Activated T-cell treated with anti-CD3 and anti-CD28 coated beads for 24 hours (primary cell): ENCODE data around the gene SOS2.

Experiments used
- DNase-seq: peaks from one replicate; pipeline ENCODE4 v3.0.0-alpha.2; 2020; ENCODE audit warnings: low read depth

Gene SOS2

DNA sequence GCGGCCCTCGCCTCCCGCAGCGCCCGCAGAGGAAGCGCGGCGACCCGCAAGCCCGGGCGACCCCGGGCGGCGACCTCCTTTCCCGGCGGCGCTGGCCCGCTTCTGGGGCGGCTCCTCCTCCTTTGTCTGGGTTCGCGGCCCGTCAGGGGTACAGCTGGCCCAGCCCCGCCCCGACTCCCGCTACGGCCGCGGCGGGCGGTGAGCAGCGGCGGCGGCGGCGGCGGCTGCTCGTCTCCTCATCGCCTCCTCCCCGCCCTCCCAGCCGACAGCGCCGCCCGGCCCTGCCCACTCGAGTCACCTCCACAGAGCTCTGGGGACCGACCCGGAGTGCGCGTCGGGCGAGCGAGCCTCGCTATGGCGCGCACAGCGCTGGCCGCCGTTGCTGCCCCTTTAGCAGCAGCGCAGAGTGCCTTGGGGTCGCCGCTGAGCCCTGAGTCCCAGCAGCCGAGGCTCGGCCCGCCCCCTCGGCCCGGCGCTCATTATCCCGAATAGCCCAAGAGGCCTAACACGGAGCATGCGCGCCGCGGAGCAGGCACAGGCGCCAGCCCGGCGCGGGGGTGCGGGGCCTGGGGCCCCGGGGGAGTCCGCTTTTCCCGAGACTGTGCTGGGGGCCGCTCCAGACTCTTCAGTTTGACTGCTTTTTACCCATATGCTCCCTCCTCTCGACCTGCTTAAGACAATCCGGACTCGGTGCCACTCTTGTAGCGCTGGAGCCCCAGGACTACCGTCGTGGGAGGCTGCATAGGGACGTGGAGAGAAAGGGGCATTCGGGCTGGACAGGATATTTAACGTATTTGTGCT is at the start of gene SOS2:
SOS2 (minus strand) TSS at position 104 of the 801 bp plus-strand sequence. CDS start 295 bp downstream, outside the sequence.
- DNase-seq = peak; percentile 57

DNA sequence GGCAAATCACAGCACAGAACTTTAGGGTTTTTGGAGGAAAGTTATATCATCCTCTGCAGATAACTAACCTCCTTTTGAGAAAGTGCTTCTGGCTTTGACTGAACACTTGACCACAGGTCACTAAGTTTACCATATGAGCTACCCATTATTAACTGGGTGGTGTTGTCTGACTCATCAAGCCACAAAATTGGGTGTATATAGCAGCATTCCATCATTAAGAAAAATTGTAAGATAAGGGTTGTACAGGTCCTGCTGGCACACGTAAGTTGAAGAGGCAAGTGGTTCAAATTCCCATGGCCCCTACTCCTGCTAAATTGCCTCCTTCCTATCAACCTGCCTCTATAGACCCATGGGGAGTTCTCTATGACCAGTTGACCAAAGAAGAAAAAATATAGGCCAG is 41.1 kb upstream of the SOS2 start:
- DNase-seq = no peak

- no peak for DNase-seq
Measured at GRCh38 chr14:50270932-50271331, 39.6 kb upstream of the SOS2 start.

GRCh38 chr14:50265029-50265428 is 33.7 kb upstream of the SOS2 start:
- DNase-seq = no peak

DNA sequence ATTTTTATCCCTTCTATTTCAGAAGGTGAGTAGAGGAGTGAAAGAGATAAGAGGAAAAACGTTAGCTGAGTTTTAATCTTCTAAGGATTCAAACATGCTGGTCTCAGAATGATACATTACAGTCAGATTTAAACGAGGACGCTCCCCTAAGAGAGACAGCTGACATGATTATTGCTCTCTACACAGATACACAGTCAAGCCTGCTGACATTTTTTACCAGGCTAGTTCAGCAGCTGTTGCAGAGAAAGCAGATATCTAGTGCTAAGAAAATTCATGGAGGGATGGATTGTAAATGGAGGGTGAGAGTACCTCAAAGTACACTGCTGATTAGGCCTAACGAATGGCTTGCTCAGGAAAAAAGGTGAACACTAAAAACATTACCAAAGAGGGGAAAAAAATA is 31.9 kb upstream of the SOS2 start:
- DNase-seq = no peak

DNA sequence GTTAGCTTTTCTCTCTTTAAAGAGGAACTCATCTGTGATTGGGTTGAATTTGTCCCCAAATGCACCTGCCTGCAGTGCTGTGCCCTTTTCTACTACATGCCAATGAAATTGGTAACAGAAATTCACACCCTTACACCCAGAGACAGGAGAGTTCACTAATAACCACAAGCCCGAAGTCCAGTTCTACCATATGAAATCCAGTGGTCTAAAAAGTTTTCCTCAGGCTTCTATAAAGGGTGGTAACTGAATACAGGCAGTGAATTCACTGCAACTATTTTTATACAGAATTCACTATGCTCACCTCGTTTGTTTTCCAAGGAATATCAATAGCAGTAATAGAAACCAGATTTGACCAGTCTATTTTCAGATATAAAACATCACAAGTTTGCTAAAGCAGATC is 31.5 kb upstream of the SOS2 start:
- DNase-seq = no peak

- no peak for DNase-seq
Measured at GRCh38 chr14:50260511-50260910, 29.1 kb upstream of the SOS2 start.

DNA sequence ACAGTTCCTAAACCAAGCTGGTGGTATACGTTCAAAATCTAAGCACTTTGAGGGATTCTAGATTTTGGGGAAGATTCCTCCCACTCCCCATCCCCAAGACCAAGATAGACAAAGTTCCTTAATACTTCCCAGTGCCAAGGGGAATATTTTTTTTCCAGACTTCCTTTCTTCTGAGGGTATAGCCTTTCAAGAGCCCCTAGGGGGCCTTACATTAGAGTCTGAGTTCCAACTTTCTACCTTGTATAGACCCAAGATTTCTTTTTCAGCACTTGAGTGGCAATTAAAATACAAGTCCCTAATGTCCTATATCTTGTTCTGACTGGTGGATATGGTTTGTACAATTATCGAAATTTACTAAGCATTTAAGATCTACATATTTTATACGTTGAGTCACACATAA is 28.7 kb upstream of the SOS2 start:
- DNase-seq = no peak

DNA sequence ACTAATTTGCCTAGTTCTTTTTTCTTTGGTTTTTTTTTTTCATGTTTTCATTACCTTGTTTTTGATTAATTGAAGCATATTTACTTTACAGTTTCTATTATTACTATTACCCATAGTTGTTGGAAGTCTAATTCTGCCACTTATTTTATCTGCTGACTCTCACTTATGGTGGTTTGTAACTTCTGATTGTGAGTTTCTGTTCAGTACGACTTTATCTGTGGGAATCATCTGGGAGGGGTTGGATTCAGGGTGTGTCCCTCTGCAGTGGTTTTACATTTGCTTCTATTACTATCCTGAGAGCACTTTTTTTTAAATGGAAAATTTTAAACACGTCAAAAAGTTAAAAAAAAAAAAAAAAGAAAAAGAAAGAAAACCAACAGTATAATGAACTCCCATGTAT is 26.4 kb upstream of the SOS2 start:
- DNase-seq = no peak

GRCh38 chr14:50254248-50254647 is 22.9 kb upstream of the SOS2 start:
- no peak for DNase-seq

GRCh38 chr14:50249136-50249775 is 17.9 kb upstream of the SOS2 start:
- no peak for DNase-seq

- no peak for DNase-seq
Measured at GRCh38 chr14:50247245-50247644, 15.9 kb upstream of the SOS2 start.

- no peak for DNase-seq
Measured at GRCh38 chr14:50242566-50243310, 11.4 kb upstream of the SOS2 start.

GRCh38 chr14:50242096-50242495 is 10.7 kb upstream of the SOS2 start:
- no peak for DNase-seq

DNA sequence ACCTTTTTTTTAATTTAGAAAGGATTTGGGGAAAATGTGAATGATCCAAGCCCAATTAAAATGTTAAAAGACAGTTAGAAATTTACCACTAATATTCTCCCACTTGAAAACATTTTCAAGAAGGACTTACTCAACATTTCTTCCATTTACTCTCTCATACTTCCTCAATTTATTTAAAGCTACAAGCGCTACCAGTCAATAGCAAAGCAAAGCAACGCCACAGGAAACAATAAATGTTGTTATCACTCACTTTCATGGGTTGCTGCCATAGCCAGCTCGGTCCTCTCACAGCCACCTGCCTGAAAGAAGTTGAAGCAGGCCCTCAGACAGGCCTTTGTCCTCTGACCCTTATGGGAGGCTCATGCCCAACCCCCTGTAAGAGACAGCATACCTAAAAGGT is 6.0 kb upstream of the SOS2 start:
- DNase-seq = no peak

DNA sequence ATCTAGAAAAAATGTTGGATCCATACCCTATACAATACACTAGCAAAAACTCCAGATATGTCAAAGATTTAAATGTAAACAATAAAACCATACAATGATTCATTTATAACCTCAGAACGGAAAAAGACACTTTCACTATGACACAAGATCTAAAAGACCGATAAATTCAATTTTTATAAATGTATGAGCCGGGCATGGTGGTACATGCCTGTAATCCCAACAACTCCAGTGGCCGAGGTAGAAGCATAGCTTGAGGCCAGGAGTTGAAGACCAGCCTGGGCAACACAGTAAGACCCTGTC is 2.5 kb upstream of the SOS2 start:
- no peak for DNase-seq

DNA sequence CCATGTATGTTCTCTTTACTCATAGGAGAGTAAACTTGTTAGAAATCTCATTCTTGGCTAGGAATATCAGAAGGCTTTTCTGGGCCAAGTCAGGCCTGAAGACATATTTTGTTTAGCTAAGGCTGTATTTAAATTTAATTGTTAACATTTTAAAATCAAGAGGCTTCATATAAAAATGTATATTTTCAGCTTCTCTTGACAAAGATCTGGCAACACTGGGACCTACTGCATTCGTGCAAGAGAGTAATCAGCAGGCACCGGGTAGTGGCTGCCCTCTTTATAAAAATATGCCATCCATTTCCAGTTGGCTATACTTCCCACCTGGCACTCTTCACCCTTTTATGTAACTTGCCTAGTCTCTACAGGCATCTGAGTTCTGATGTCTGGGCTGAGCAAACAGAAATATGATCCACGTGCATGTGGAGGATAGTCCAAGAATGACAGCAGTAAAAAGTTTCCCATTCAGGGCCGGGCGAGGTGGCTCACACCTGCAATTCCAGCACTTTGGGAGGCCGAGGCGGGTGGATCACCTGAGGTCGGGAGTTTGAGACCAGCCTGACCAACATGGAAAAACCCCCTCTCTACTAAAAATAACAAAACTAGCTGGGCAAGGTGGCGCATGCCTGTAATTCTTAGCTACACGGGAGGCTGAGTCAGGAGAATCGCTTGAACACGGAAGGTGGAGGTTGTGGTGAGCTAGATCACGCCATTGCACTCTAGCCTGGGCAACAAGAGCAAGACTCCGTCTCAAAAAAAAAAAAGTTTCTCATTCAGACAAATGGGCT is 2.0 kb upstream of the SOS2 start:
- no peak for DNase-seq

- no peak for DNase-seq
Measured at GRCh38 chr14:50232276-50232642, 881 bp upstream of the SOS2 start.

DNA sequence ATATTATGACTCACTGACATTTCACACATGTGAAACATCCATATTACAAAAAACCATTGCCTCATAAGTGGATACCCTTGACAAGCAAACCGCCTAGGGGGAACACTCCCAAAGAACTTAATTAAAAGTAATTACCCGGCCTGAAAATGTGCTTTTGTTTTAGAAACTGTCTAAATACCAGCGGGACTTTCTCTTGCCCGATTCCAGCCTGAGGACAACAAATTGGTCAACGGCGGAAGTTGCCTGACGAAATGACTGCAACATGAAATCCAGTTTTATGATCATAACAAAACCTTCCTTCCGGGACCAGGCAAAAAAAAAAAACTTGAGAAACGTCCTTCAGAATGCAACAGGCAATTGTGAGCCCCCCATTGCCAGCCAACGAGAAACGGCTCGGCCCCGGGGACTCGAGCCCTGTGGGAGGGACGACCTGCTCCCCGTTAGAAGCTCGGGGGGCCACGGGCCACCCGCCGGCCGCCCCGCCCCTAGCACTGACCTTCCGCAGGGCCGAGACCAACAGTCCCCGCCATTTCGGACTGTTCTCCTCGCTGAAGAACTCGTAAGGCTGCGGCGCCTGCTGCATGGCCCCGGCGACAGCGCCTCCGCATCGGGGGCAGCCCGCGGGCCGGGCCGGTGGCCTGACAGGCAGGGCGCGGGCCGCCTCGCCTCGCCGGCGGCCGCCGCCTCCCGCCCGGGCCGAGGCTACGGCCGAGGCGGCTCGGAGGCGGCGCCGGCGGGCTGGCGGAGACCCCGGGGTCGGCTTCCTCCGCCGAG is 490 bp downstream of the SOS2 start:
- peak; percentile 25 for DNase-seq

- no peak for DNase-seq
Measured at GRCh38 chr14:50230401-50230700, 1.0 kb downstream of the SOS2 start.

DNA sequence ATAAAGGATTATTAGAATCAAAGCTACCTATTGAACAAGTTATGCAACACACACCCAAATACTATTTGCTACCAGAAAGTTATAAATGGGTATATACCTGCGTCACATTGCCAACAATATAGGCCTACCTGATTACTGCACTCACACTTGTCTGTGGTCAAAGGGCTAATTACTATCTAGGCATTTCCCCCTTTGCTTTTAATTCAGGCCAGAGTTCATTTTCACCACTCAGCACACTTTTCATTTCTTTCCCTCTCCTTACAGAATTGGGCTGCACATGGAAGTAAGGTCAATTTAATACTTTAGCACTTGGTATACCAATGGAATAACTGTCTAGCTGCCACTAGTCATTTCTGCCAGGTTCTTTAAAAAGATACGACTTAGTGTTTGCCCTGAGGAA is 1.7 kb downstream of the SOS2 start:
- no peak for DNase-seq

DNA sequence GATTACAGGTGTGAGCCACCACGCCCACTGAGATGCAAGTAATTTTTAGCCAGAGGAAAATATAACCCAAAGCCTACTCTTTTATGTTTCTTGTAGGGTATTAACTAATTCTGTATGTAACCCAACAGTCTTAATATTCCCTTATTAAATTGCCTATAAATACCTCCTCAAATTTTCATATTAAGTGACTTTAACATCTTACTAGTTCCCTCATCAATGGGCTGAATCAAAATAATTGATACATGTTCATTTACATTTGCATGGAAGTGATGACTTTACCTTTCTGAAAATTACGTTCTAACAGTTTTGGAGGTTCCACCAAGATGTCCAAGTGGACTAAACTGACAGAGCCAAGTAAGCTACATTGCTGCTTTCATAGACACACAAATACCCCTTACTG is 3.1 kb downstream of the SOS2 start:
- no peak for DNase-seq
